GM19351 (cell line): Measurements from ENCODE around the gene RIPOR1.
A peak's percentile ranks its signal among the peaks of the same experiment; 100 is the strongest.
"Not testable (repeated sequence)": the region's sequence is repeated elsewhere in the genome, so short reads cannot be mapped to it uniquely, and the experiment has no call there.

Experiments used
- ATAC-seq: cut with Tn5 transposase; IDR thresholded peaks from one replicate; pipeline ENCODE4 v1.9.1; 2021; ENCODE audit warnings: mild to moderate bottlenecking, moderate library complexity; ENCODE audit not compliant: unreplicated experiment

The RIPOR1 gene

GRCh38 chr16:67514382-67514828 is 14.2 kb upstream of the RIPOR1 start:
- peak; percentile 37 for ATAC-seq

DNA sequence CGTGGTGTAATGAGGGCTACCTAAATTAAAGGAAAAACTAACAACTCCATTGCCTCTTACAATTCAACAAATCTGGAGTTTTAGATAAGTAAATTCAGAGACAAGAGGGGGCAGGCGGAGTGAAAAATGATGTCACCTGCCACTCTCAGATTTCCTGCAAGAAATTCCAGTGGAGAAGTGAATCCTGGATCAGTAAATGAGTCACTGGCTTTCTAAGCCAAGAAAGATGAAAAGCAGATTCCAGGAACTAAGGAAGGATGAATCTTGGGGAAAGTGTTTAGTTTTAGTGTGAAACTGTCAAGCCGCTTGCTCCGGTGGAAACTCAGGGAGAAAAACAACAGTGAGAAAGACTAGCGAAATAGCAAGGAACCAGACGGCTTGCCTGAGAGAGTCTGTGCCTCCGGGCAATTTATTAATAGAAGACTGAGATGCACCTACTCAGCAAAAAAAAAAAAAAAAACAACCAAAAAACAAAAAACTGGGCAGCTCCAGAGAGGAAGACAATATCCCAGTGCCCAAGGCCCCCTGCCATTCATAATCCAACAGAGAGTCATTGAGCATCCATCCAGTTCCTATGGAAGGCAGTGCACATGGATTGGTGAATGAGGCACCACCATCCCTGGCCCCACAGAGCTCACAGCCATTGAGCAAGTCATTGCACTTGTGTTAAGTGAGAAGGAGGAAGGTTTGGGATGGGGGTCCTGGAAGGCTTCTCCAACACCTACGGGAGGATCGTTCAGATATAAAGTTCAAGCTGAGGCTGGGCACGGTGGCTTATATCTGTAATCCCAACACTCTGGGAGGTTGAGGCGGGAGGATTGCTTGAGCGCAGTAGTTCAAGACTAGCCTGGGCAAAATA is 12.1 kb upstream of the RIPOR1 start:
- ATAC-seq = no peak

DNA sequence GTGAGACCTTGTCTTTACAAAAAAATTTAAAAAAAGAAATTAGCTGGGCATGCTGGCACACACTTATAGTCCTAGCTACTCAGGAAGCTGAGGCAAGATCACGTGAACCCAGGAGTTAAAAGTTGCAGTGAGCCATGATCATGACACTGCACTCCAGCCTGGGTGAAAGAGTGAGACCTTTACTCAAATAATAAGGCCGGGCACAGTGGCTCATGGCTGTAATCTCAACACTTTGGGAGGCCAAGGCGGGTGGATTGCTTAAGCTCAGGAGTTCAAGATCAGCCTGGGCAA is 11.5 kb upstream of the RIPOR1 start:
- no peak for ATAC-seq

- no peak for ATAC-seq
Measured at GRCh38 chr16:67517661-67518423, 10.8 kb upstream of the RIPOR1 start.

GRCh38 chr16:67518676-67519075 is 10.0 kb upstream of the RIPOR1 start:
- ATAC-seq = no peak

GRCh38 chr16:67519242-67519641 is 9.4 kb upstream of the RIPOR1 start:
- no peak for ATAC-seq

DNA sequence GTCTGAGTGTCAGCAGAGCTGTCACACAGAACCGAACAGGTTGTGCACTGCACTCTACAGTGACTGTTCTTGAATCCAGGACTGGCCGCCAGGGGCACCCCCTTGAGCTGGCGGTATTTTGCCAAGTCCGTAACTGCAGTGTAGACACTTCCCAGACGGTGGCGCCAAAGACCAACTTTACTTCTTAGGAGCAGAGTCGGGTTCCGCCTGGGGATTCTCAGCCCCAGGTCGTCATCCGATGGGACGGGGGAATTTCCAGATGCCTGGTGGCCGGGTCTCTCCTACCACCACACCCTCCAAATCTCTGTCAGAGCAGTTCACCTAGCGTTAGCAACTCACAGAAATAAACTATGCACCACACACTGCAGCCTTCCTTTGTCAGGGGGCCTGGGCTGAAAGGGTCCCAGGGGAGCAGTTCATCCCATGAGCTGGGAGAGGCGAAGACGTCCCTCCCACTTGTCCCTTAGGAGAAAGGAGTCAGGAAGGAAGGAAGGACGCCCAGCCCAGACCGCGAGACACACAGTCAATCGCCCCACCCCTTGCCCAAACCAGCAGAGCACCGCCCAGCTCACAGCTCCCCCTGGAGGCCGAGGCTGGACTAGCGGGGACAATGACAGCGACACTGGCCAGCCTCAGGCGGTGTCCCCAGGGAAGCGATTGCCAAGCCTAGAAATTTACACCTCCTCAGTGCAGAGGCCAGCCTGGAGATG is 7.4 kb upstream of the RIPOR1 start:
- ATAC-seq = peak; percentile 73

DNA sequence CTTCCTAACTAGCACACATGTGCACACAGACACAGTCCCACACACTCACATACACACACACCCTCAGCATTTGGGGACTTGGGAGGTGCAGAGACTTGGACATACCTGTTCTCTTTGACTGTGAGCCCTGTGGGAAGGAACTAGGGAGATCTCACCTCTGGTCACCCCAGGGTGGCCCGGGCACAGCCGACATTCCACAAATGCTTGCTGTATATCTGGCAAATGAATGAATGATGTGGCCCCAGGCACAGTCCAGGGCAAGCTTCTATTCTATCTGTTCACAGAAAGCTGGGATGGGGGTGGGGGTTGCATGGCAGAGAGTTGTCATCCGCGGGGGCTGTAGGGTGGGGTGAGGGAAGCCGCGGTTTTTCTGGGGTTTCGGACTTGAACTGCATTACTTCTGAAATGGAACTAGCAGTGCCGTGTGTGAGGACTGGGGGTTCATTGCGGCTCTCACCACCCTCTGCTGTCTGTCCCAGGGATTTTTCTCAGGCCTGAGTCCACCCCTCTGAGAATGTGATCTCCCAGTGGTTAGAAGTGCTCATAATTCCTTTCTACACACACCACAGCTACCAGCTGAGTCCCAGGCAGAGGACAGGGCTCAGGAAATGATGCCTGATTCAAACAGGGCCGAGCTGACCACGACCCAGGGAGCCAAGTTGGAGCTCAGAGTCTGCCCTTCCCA is 3.3 kb upstream of the RIPOR1 start:
- no peak for ATAC-seq

GRCh38 chr16:67526149-67526791 is 2.4 kb upstream of the RIPOR1 start:
- ATAC-seq = no peak

DNA sequence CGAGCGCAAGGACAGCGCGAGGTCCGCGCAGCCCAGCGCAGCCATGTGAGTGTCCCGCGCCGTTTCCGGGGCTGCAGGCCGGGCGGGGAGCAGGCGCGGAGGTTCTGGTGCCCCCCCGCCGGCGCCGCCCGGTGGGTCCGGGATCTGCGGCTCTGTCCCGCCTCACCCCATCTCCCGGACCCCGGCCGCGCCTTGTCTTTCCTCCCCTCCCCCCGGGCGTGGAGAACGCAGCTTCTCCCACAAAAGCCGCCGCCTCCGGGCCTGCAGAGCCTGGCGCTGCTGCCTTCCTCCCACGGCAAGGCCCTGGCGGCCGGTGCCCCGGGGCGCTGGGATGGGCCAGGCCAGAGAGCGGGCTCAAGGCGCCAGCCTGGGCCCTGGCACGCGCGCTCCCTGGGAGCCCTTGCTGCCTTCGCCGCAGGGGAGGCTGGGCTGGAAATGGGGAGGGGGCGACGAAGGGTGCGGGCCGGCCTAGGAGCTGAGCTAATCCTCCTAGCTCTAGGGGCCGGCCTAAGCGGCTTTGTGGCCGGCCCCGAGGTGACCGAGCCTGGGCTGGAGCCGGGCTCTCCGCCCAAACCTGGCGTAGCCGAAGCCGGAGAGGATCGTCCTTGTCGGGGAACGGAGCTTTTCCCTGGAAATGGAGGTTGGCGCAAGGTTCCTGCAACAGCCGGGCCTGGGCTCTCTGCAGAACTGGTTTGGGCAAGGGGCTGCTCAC is 397 bp downstream of the RIPOR1 start:
- ATAC-seq = peak; percentile 39

- no peak for ATAC-seq
Measured at GRCh38 chr16:67529582-67530012, 968 bp downstream of the RIPOR1 start.

DNA sequence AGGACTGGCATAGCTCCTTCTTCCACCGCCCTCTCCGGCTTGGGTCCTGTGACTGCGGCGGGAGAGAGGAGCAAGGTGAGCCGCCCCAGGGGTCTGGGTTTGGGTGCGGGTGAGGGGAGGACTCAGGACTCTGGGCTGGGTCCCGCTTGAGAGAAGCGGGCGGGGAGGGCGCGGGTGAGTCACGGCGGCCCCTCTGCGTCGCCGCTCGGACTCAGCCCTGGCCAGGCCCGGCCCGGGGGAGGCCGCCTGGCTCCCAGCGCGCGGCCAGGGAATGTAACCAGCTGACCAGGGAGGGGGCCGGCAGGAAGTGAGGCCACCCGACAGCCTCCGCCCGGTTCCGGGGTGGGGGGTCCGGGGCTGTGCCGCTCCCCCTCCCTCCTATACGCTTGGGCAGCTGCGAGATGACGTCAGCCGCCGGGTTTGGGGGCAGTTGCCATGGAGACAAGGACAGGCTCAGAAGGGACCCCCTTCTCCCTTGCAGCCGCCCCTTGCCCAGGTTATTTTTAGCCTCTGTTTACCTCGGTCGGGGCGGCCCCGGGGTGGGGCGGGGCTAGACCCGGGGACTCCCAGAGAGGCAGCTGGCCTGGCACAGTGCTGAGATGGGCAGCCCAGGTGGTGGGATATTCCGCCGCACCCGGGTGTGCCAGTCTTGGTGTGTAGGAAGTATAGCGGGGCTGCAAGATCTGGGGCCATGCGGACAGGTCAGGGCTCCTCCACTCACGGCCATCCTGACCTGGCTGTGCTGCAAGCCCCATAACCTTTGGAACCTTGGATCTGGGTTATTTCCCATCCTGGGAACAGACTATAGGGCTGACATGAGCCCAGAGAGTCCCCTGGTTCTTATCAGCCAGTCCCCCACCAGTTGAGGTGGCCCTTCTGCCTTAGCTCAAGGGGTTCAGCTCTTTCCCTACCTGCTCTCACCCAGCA is 1.6 kb downstream of the RIPOR1 start:
- no peak for ATAC-seq

DNA sequence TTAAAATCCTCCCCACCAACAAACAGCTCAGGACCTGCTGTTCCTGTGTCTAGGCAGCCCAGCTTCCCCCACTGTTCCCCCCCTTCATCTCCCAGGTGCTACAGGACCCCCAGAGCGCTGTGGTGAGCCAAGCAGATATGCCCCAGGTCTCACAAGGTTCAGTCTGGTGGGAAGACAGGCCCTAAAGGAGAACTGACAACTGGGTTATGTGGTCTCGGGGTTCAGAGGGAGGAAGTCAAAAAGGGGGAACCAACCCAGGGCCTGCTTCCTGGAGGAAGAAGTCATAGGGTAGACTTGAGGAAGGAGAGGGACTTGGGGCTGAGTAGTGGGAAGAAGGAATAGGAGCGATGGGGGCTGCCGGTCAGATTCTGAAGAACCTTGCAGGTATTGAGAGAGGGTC is 2.6 kb downstream of the RIPOR1 start:
- ATAC-seq = no peak

DNA sequence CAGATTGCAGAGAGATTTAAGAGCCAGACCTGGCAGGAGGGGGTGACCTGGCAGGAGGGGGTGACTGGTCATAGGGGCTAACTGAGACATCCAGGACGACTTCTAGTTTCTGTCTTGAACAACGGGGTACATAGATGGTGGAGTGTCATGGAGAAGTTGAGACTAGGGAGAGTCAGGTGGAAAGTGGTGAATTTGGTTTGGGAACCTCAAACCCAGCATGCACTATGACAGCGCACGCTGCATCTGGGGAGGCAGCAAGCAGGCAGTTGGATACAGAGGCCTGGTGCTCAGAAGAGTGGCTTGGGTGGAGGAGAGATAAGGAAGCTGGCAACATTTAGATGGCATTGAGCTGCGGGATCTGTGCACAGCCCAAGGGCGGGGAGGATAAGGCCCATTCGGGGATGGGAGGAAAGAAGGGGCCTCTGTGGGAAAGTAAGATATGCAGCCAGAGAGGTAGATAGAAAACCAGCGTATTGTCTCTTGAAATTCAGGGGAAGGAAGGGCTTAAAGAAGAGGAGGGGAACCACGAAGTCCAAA is 4.5 kb downstream of the RIPOR1 start:
- ATAC-seq = no peak

- ATAC-seq = not testable (repeated sequence)
Measured at GRCh38 chr16:67533987-67534386, 5.4 kb downstream of the RIPOR1 start.

DNA sequence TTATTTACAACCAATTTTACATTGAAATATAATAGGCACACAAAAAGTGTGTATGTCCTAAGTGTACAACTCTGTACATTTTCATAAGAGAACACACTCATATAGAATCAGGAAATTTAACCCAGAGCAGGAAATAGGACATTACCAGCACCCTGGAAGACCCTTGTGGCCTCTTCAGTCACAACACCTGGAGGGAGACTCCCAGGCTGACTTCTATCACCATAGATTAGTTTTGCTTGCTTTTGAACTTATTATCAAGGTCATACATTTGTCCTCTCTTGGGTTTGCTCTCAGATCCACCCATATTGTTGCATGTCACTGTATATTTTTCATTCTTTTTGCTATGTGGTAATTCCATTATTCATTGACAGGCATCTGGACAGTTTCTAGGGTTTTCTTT is 5.8 kb downstream of the RIPOR1 start:
- no peak for ATAC-seq

- no peak for ATAC-seq
Measured at GRCh38 chr16:67535201-67535600, 6.6 kb downstream of the RIPOR1 start.

GRCh38 chr16:67537270-67537635 is 8.6 kb downstream of the RIPOR1 start:
- no peak for ATAC-seq
